GM21529 (cell line): ENCODE data around the gene SCNN1G.

ENCODE experiments used
- ATAC-seq: cut with Tn5 transposase; IDR thresholded peaks from one replicate; pipeline ENCODE4 v1.9.1; 2021; ENCODE audit not compliant: unreplicated experiment

The SCNN1G gene

DNA sequence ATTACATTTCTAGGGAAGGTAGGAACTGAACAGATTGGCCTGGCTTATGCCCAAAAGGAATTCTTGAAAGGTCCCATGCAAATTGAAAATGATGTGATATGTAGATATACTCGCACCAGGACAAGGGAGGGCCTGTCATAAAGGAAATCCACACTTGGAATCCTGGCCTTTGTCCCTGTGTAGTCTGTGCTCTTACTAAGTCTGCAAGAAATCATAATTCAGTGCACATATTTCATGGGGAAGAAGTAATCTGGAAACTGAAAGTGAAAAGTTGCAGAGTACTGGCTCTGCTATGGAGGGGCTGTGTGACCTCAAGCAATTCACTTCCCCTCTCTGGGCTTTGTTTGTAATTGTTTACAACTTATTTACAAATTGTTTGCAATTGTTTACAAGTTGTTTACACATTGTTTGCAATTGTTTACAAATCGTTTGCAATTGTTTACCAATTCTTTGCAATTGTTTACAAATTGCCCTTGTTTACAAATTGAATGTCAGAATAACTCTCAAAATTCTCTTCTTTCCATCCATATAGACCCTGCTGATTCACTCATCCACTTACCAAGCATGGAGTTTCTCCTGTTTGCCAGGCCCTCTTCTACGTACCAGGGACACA lies 12.9 kb downstream of the SCNN1G start:
- no peak for ATAC-seq

DNA sequence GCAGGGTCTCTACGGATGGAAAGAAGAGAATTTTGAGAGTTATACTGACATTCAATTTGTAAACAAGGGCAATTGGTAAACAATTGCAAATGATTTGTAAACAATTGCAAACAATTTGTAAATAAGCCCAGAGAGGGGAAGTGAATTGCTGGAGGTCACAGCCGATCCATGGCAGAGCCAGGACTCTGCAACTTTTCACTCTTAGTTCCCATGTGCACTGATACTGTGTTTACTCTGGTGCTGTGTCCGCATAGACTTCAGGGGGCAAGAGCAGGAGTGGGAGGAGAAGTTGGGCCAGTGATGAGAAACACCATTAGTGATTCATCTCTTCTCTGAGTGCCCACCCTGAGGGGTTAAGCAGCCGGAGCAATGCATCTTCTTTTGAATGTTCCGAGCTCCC lies 14.0 kb downstream of the SCNN1G start:
- no peak for ATAC-seq

GRCh38 chr16:23202166-23202565 lies 19.6 kb downstream of the SCNN1G start:
- no peak for ATAC-seq

DNA sequence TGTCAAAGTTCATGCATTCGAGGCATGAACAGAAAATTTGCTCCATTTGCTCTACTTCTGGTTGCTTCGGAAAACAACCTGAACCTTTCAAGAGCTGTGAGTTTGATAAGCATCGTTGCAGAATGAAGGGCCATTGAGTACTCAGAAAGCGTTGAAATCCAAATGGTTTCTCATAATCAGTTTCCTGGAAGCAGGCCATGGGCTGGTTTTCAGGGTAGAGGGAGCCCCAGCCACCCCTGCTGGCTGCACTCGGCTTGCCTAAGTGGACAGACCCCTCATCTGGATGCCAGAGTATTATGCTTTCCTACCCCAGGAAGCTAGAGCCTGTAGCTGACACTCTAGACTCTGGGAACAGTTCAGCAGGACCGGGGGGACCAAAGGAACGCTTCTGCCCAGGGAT lies 24.4 kb downstream of the SCNN1G start:
- no peak for ATAC-seq

- ATAC-seq, result no peak
These were observed 24.9 kb downstream of the SCNN1G start for GRCh38 chr16:23207485-23207884.

- no peak for ATAC-seq
These were observed 27.1 kb downstream of the SCNN1G start for GRCh38 chr16:23209606-23210005.

DNA sequence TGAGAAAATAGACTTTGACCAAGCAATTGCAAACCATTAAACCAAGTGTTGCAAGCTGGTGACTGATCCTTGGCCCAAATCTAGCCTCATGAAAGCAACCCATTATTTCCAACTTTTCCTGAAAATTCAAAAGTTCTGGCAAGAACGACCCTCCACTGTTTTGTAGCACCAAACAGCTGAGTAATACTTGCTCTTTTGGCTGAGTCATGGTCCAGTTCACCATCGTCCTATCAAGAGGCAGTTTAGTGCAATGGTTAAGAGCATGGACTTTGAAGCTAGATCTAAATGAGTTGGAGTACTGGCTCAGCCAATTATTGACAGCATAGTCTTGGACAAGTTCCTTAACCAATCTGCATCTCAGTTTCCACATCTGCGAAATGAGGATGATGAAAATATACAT lies 31.3 kb downstream of the SCNN1G start:
- no peak for ATAC-seq

- ATAC-seq, result no peak
These were observed 32.3 kb downstream of the SCNN1G start for GRCh38 chr16:23214796-23215195.

DNA sequence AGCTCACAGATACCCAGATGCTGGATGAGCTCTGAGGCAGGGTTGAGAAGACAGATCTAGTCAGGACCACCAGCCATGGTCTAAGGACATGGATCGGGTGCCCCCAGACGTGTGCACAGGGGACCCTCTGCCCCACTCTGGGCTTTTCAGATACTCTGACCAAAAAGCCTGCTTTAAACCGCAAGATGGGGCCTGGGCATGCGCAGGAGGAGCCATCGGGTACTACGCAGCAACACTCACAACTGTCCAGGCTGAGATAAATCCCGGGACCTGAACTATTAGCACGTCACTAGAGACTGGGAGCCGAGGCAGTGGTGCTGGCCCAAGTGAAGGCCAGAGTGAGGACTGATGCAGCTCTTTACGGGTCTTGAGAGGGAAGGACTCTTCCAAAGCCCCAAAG lies 32.9 kb downstream of the SCNN1G start:
- ATAC-seq, result no peak

DNA sequence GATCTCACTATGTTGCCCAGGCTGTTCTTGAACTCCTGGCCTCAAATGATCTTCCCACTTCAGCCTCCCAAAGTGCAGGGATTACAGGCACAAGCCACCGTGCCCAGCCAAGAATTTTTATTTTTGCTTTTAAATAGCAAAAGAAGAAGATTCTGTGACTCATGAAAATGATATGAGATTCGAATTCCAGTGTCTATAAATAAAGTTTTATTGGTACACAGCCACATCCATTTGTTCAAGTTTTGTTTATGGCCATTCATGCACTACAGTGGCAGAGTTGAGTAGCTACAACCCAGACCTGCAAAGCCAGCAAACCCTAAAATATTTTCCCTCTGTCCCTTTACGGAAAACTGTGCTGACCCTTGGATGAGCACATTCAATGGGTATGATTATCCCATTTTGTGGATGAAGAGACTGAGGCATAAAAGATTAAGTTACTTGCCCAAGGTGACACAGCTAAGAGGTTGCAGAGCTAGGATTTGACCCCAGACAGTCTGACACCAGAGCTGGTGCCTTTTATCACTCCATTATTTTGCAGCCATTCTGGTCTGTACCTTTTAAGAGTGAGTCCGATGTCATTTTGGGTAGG lies 34.2 kb downstream of the SCNN1G start:
- ATAC-seq, result no peak

DNA sequence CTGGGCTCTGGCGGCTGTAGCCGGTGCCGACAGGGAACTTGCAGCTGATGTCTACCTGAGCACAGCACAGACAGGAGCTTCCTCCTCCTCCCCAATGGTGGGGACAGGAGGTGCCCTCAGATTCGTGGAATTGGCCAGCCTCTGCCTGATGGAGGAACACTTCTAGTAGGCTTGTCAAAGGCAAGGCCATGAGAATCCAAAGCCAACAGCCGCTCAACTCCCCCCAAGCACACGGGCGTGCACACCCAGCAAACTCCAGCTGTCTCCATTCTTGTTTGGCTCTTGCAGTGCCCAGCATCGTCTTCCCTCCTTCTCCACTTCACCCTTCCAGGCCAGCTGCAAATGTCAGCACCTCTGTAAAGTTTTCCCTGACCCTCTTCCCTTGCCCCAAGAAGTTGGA lies 35.1 kb downstream of the SCNN1G start:
- no peak for ATAC-seq

DNA sequence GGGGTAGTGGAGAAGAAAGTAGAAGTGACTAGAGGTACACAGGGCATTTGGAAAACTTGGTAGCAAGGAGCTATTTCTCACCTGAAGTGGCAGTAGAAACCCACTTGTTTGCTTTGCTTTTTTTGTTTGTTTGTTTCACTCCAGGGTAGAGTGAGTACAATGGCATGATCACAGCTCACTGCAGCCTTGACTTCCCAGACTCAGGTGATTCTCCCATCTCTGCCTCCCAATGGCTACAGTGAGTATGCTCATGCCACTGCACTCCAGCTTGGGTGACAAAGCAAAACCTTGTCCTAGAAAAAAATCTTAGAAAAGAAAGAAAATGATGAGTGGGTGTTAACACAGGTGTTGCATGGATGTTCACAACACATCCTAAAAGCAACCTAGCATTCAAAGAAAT lies 40.4 kb downstream of the SCNN1G start:
- ATAC-seq, result no peak

- ATAC-seq, result no peak
These were observed 40.8 kb downstream of the SCNN1G start for GRCh38 chr16:23223368-23223767.

- ATAC-seq, result no peak
These were observed 42.6 kb downstream of the SCNN1G start for GRCh38 chr16:23225109-23225508.

DNA sequence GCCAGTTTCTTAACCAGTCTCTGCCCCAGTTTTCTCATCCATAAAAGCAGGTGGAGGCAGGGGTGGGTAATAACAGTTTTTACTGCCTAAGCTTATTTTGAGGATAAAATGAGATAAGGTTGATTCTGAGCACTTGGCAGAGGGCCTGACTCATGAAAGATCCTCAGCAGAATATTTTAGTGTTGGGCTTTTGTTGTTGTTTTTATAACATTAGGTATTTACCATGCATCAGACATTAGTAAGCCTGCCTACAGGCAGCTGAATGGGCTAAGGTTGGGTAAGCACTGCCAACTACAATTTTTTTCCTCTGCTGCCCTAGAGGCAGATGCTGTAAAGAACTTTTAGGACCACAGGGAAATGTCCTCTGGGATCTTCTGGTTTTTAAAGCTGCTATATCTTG lies 43.1 kb downstream of the SCNN1G start:
- ATAC-seq, result no peak

GRCh38 chr16:23227529-23227928 lies 45.0 kb downstream of the SCNN1G start:
- no peak for ATAC-seq

- no peak for ATAC-seq
These were observed 47.2 kb downstream of the SCNN1G start for GRCh38 chr16:23229714-23230113.

GRCh38 chr16:23232806-23233205 lies 50.3 kb downstream of the SCNN1G start:
- ATAC-seq, result no peak

GRCh38 chr16:23235176-23235575 lies 52.6 kb downstream of the SCNN1G start:
- ATAC-seq, result no peak

DNA sequence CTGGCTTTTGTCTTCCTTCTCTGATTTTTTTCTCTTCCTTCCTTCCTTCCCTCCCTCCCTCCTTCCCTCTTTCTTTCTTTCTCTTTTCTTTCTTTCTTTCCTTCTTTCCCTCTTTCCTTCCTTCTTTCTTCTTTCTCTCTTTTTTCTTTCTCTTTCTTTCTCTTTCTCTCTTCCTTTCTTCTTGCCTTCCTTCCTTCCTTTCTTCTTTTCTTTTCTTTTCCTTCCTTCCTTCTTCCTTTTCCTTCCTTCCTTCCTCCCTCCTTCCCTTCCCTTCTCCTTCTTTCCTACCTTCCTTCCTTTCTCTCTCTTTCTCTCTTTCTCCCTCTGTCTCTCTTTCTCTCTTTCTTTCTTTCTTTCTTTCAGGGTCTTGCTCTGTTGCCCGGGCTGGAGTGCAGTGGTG lies 54.4 kb downstream of the SCNN1G start:
- no peak for ATAC-seq

DNA sequence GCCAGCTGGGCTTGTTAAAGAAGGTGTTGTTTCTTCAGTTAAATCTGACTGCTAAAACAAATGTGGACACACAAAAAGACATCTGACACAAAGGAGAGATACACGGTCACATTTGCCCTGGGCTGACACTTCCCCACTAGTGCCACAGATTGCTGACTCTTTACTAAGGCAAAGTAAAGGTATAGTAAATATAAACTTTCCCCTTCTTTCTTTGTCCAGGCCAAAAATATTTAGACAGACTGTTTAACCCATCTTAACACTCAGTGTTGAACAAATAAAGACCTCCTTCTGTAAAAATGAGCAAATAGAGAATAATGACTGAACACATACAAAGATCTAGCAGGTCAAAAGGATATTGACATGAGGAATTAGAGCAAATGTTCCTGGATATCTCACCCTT lies 58.4 kb downstream of the SCNN1G start:
- ATAC-seq, result no peak

- no peak for ATAC-seq
These were observed 61.6 kb downstream of the SCNN1G start for GRCh38 chr16:23244122-23244521.

DNA sequence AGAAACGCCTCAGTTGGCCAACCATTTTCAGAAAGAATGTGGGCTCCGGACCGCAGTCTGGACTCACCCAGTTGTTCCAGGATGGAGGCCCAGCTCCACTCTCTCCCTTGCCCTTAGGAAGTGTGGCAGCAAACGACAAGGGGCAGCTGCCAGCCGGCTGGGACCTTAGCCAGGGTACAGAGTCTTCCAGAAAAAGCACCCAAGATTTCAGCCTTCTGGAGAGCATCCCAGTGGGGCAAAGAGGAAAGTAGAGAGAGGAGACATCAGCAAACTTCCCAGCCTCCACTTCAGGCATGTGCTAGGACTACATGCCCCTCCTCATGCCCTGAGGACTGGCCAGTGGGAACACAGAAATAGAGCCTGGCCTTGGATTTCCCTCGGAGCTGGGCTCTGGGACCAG lies 62.7 kb downstream of the SCNN1G start:
- no peak for ATAC-seq
